COLO668 (cell line): Measurements from ENCODE around the gene GNAQ.

Source experiments
- DNase-seq: peaks from one replicate; lab custom pipeline; 2025; ENCODE audit not compliant: unreplicated experiment; lab: John Stamatoyannopoulos, UW

Gene GNAQ

GRCh38 chr9:77975036-77975435 is 56.6 kb downstream of the GNAQ start:
- no peak for DNase-seq

- no peak for DNase-seq
These were observed 57.2 kb downstream of the GNAQ start for GRCh38 chr9:77974434-77974833.

GRCh38 chr9:77969083-77969482 is 62.5 kb downstream of the GNAQ start:
- DNase-seq, result no peak

- no peak for DNase-seq
These were observed 63.1 kb downstream of the GNAQ start for GRCh38 chr9:77968506-77968905.

- DNase-seq, result no peak
These were observed 64.9 kb downstream of the GNAQ start for GRCh38 chr9:77966718-77967117.

DNA sequence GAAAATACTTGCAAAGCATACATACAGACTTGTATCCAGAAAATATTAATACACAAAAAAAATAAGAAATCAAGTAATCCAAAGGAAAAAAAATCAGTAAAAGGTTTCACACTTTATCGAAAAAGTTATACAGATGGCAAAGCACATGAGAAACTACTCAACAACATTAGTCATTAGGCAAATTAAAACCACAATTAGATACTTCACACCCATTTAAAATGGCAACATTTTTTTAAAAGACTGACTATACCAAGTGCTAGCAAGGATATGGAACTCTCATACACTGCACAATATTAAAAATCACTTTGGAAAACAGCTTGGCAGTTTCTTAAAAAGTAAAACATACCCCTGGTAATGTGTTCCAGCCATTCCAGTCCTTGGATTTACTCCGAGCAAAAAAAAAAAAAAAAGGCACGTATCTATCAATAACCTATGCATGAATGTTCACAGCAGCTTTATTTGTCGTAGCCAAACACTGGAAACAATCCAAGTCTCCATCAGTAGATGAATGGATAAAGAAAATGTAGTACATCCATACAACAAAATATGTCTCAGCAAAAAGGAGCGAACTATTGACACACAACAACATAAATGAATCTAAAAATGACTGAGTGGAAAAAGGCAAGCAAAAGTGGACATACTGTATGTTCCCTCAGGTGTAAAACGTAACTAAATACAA is 66.0 kb downstream of the GNAQ start:
- DNase-seq, result no peak

- no peak for DNase-seq
These were observed 67.4 kb downstream of the GNAQ start for GRCh38 chr9:77964258-77964657.

- DNase-seq, result no peak
These were observed 70.1 kb downstream of the GNAQ start for GRCh38 chr9:77961541-77961940.

- DNase-seq, result no peak
These were observed 71.1 kb downstream of the GNAQ start for GRCh38 chr9:77960356-77961153.

DNA sequence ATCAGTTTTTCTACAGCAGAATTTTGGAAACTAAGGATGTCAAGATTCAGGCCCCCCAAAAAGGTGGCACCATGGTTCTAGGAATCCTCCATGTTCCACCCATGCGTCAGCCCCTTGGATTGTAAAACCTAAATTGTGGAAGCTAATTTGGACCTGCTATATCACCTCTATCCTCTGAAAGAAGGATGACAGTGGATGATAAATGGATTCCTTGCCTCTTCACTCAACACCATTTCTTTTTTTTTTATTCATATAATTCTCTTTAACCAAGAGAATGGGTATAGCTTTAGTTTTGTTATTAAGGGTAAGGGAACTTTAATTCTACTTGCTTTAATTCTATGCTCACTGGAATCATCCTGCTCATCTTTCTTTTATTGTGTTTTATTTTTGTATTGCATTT is 71.8 kb downstream of the GNAQ start:
- no peak for DNase-seq

DNA sequence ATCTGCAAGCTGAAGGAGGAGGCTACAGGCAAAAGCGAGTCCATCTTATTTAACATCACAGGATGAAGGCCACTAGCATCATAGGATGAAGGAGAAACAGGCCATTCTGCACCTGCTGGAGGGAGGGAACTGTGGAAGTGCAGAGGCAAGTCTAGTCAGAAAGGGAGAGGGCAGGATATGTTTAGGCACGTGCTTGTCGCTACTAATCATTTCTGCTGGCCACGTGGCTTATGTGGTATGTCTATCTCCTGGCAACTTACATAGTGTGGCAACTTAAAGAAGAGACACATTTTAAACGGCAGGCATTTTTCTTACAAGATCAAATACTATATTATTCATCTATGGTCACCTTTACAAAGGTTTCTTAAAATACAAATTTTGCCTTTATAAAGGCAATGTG is 74.0 kb downstream of the GNAQ start:
- DNase-seq, result no peak

- no peak for DNase-seq
These were observed 75.1 kb downstream of the GNAQ start for GRCh38 chr9:77956555-77956954.

- DNase-seq, result no peak
These were observed 77.0 kb downstream of the GNAQ start for GRCh38 chr9:77954666-77955015.

DNA sequence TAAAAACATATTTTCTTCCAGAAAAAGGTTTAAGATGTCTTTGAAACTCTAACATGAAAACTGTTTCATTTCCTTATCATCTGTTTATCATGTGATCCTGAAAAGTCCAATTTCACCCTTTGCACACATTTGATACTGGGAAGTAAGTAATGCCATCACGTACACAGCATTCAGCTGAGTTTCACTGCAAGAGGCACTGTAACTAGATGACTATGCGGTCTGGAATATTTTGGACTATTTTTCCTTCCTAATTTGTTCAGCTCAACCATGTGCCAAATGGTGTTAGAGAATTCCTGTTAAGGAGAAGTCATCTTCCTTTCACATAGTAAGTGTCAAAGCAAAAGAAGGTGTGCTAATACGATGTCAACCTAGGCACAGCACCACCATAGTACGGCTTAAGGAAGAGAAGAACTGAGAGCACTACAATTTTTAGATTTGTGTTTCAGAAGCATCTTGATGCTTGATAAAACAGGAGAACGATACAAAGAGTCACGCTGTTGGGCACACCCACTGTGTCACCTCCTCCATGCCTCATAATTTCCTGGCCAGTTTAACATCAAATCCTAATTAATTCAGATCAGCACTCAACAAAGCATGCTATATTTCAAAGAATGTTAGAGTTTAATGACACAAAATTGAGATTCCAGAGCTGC is 77.5 kb downstream of the GNAQ start:
- no peak for DNase-seq

GRCh38 chr9:77953590-77953989 is 78.0 kb downstream of the GNAQ start:
- no peak for DNase-seq

DNA sequence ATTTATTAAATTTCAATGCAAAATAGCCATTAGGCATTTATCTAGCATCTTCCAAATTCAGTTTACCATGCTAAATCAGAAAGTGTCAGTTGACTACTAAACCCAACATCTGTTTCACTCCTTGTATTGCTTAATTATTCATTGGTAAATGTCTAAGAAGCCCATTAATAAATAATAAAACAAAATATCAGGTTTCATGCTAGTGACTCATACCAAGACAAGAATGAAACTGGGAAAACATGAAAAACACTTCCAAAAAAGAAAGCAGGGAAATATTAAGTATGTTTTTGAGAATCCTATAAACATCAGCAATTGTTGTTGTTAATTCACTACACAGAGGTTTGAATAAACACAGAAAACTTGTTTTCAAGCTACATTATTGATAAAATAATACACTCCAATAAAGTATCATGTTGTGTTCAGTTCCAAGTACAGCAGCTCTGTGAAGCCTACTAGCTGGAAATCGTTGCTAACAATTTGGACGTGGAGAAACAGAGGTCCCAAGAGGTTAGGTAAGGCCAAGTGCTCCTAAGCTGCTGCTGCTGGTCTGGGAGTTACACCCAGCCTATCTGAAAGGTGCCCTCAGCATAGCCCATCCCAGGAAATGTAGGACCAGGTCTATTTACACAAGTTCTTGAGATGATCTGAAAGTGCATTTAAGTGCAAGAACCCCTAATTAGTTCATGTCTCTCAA is 78.8 kb downstream of the GNAQ start:
- DNase-seq, result peak; percentile 23

DNA sequence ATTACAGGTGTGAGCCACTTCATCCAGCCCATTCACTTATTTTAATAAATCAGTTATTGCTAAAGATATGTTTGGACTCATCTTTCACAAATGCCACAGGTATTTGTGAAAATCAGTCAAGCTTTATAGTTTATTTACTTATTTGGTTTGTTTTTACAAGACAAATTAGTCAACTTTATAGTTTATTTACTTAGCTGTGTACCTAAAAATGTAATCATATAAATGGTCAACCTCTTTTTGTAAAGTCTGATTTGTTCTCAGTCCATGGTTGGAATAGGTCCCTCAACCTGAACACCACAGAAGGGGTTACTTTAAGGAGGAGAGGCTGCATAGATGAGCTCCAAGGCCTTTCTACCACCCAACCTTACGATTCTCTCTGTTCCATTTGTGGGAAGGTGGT is 80.2 kb downstream of the GNAQ start:
- DNase-seq, result no peak

- DNase-seq, result no peak
These were observed 81.7 kb downstream of the GNAQ start for GRCh38 chr9:77949751-77950436.

GRCh38 chr9:77947651-77948050 is 84.0 kb downstream of the GNAQ start:
- DNase-seq, result no peak

DNA sequence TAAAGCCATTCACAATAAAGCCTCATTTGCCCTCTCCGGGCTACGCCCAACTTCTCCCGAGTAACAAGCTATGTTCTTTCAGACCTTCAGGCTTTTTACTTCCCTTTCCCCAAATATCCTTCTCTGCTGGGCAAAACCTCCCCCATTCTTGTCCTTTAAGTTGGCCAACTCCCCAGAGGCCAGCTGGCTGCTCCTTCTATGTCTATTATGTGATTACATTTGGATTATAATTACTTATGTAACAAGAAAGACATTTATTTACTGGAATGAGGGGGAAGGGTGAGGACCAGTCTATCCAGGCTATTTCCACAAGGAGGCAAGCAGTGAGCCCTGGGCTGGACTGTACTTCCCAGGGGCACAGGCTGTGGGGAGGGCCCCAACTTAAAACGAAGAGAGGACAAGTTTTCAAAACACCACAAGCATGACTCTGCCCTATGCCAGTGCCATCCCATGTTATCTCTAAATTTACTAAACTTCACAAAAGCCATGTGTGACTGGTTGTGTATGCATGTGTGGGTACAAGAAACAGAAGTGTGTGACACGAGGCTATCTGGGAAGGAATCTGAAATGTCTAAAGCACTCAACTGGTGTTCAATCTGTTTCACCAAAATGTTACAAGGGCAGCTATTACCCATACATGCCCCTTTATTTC is 84.5 kb downstream of the GNAQ start:
- peak; percentile 28 for DNase-seq

DNA sequence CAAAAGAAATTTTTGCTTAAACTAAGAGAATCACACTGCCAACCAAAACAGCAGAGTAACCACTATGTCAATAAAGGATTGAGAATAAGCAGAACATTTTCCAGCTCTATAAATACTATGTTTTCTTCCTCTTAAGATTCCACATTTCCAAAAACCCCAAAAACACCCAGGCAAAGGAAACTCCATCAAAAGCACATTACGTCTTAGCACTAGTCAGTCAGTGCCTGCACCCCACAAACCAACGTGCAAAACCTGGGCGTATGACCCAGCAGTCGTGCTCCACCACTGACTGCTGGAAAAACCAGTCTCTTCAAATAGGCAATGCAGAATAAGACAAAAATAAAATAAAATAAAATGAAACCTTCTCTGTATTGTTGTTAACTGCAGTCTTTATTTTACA is 85.3 kb downstream of the GNAQ start:
- no peak for DNase-seq
